ENCODE data around the gene CTCF. TPM values are rescaled to one million over a fixed set of nuclear protein-coding genes. Genes with fewer than 3 reads are reported as not detected.

CTCF gene
- total and polyA plus RNA-seq, 2 donors (not counting 1 experiment from before 2014, with no cell fraction given): 20.0 to 20.9 TPM

GRCh38 chr16:67659675-67660563 is 97.6 kb downstream of the CTCF start, which contains the start of gene ACD:
Gene ACD, minus strand, starts transcription at chr16:67660260. Its CDS starts 40 bp downstream, at chr16:67660220.
- Histone ChIP-seq H3K36me3 (ENCODE audit: control insufficient read depth, insufficient read depth, low read length) (peaks cover 6% of the 10 kb centered on the region), H3K27me3 (ENCODE audit: control insufficient read depth, insufficient read depth, low read length) (no peaks in the 10 kb centered on the region), H3K27ac (ENCODE audit: insufficient read depth, low read length) (peak within 1 kb of the TSS; percentile 100), H3K79me2 (ENCODE audit: control insufficient read depth, insufficient read depth, low read length) (no peaks in the 10 kb centered on the region), H4K20me1 (ENCODE audit: control insufficient read depth, extremely low read depth, insufficient read depth, low read length) (peaks cover 2% of the 10 kb centered on the region), H2AFZ (ENCODE audit: low read length) (peak within 1 kb of the TSS; percentile 92), H3K9me3 (ENCODE audit: control insufficient read depth, insufficient read depth, low read depth, low read length) (no peaks in the 10 kb centered on the region), H3K4me1 (ENCODE audit: control insufficient read depth, extremely low read depth, insufficient read depth, low read length) (peaks cover 6% of the 10 kb centered on the region), H3K4me2 (ENCODE audit: extremely low read depth, insufficient read depth, low read length) (peak within 1 kb of the TSS; percentile 100), H3K9ac (ENCODE audit: insufficient read depth, low read length) (peak within 1 kb of the TSS; percentile 88), H3K4me3 (replicated peaks in 1 of 4; ENCODE audit: control extremely low read depth in 1 of 4, insufficient read depth in 1 of 4, low read depth in 3 of 4, low read length in 4 of 4) (peak within 1 kb of the TSS; percentile 88 to 97 (median 93))
- TF ChIP-seq CTCF (conservative IDR thresholded peaks at IDR 0.05 in 1 of 2, IDR thresholded peaks at IDR 0.05 in 1 of 2; ENCODE audit: low read depth in 1 of 2, low read length in 2 of 2) (no peak), EZH2 (IDR thresholded peaks at IDR 0.05; ENCODE audit: low read length, missing control alignments) (no peak)
- DNase-seq (ENCODE audit: low read depth in 2 of 2): peak; percentile 78 to 89

- Histone ChIP-seq H3K79me2 (ENCODE audit: control insufficient read depth, insufficient read depth, low read length) (no peaks in the 10 kb centered on the region), H3K4me1 (ENCODE audit: control insufficient read depth, extremely low read depth, insufficient read depth, low read length) (peaks cover 6% of the 10 kb centered on the region), H4K20me1 (ENCODE audit: control insufficient read depth, extremely low read depth, insufficient read depth, low read length) (peaks cover 2% of the 10 kb centered on the region), H3K27ac (ENCODE audit: insufficient read depth, low read length) (peak within 1 kb of the TSS; percentile 100), H3K4me2 (ENCODE audit: extremely low read depth, insufficient read depth, low read length) (peak within 1 kb of the TSS; percentile 100), H3K9ac (ENCODE audit: insufficient read depth, low read length) (peak within 1 kb of the TSS; percentile 88), H3K27me3 (ENCODE audit: control insufficient read depth, insufficient read depth, low read length) (no peaks in the 10 kb centered on the region), H3K9me3 (ENCODE audit: control insufficient read depth, insufficient read depth, low read depth, low read length) (no peaks in the 10 kb centered on the region), H2AFZ (ENCODE audit: low read length) (peak within 1 kb of the TSS; percentile 92), H3K36me3 (ENCODE audit: control insufficient read depth, insufficient read depth, low read length) (peaks cover 6% of the 10 kb centered on the region), H3K4me3 (replicated peaks in 1 of 4; ENCODE audit: control extremely low read depth in 1 of 4, insufficient read depth in 1 of 4, low read depth in 3 of 4, low read length in 4 of 4) (peak within 1 kb of the TSS; percentile 88 to 97 (median 93))
- TF ChIP-seq EZH2 (IDR thresholded peaks at IDR 0.05; ENCODE audit: low read length, missing control alignments) (no peak), CTCF (conservative IDR thresholded peaks at IDR 0.05 in 1 of 2, IDR thresholded peaks at IDR 0.05 in 1 of 2; ENCODE audit: low read depth in 1 of 2, low read length in 2 of 2) (no peak)
- DNase-seq (ENCODE audit: low read depth in 2 of 2): peak; percentile 96 to 97
Observed at GRCh38 chr16:67660564-67661028, 98.3 kb downstream of the CTCF start, which contains the start of gene PARD6A. Gene PARD6A, plus strand, starts transcription at chr16:67660960. Its CDS starts 79 bp downstream, at chr16:67661039.

- H3K79me2 ChIP-seq (ENCODE audit: control insufficient read depth, insufficient read depth, low read length): no peaks in the 10 kb centered on the region
- H3K9ac ChIP-seq (ENCODE audit: insufficient read depth, low read length): no peak overlapping the region
- TF ChIP-seq CTCF (conservative IDR thresholded peaks at IDR 0.05 in 1 of 2, IDR thresholded peaks at IDR 0.05 in 1 of 2; ENCODE audit: low read depth in 1 of 2, low read length in 2 of 2): no peak
- no peak for TF ChIP-seq EZH2 (IDR thresholded peaks at IDR 0.05; ENCODE audit: low read length, missing control alignments)
- H3K36me3 ChIP-seq (ENCODE audit: control insufficient read depth, insufficient read depth, low read length): peaks cover 6% of the 10 kb centered on the region
- peak overlapping the region; percentile 36 to 92 (median 40) for H3K4me3 ChIP-seq (replicated peaks in 1 of 4; ENCODE audit: control extremely low read depth in 1 of 4, insufficient read depth in 1 of 4, low read depth in 3 of 4, low read length in 4 of 4)
- H3K27me3 ChIP-seq (ENCODE audit: control insufficient read depth, insufficient read depth, low read length): no peaks in the 10 kb centered on the region
- H4K20me1 ChIP-seq (ENCODE audit: control insufficient read depth, extremely low read depth, insufficient read depth, low read length): no peaks in the 10 kb centered on the region
- H3K27ac ChIP-seq (ENCODE audit: insufficient read depth, low read length): no peak overlapping the region
- no peaks in the 10 kb centered on the region for H3K9me3 ChIP-seq (ENCODE audit: control insufficient read depth, insufficient read depth, low read depth, low read length)
- H3K4me2 ChIP-seq (ENCODE audit: extremely low read depth, insufficient read depth, low read length): peak overlapping the region; percentile 79
- H3K4me1 ChIP-seq (ENCODE audit: control insufficient read depth, extremely low read depth, insufficient read depth, low read length): peaks cover 10% of the 10 kb centered on the region
- peak; percentile 34 to 56 for DNase-seq (ENCODE audit: low read depth in 2 of 2)
- H2AFZ ChIP-seq (ENCODE audit: low read length): peak overlapping the region; percentile 43
Observed at GRCh38 chr16:67661101-67661761, 98.9 kb downstream of the CTCF start.
